ENCODE results near the gene CSTA.

DNA sequence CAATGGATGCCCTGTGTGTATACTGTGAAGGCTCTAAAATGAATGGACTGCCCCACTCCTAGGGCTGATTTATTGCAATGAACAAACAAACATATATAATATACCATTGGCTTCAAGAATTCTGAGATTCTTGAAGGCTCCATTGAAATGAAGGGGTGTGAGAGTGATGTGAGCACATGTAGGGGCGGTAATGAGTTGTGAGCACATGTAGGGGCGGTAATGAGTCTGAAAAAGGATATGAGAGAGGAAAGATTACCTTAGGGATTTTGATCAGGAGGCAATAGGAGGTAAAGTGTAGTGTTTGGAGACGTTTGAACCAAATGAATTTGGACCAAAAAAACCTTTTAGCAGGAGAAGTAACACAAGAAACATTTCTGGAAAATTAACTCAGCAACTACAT, 62.7 kb downstream of the CSTA start:
- TF ChIP-seq POLR2A (IDR thresholded peaks at IDR 0.05; ENCODE audit: control extremely low read depth in 1 of 2, low read depth in 2 of 2, low read length in 2 of 2): no peak
- TF ChIP-seq, protein P1, sequence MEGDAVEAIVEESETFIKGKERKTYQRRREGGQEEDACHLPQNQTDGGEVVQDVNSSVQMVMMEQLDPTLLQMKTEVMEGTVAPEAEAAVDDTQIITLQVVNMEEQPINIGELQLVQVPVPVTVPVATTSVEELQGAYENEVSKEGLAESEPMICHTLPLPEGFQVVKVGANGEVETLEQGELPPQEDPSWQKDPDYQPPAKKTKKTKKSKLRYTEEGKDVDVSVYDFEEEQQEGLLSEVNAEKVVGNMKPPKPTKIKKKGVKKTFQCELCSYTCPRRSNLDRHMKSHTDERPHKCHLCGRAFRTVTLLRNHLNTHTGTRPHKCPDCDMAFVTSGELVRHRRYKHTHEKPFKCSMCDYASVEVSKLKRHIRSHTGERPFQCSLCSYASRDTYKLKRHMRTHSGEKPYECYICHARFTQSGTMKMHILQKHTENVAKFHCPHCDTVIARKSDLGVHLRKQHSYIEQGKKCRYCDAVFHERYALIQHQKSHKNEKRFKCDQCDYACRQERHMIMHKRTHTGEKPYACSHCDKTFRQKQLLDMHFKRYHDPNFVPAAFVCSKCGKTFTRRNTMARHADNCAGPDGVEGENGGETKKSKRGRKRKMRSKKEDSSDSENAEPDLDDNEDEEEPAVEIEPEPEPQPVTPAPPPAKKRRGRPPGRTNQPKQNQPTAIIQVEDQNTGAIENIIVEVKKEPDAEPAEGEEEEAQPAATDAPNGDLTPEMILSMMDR (IDR thresholded peaks at IDR 0.05; ENCODE audit: control extremely low read depth in 1 of 3, insufficient read depth in 1 of 3, low read depth in 1 of 3, low read length in 3 of 3): peak in 1 of 3 experiments; percentile 8; a peak in 1 of 4 replicates

All from H1 (cell line).